ENCODE results near the gene ERF. TPM values are rescaled to one million over a fixed set of nuclear protein-coding genes. Genes with fewer than 3 reads are reported as not detected.
"Not testable (repeated sequence)": the region's sequence is repeated elsewhere in the genome, so short reads cannot be mapped to it uniquely, and the experiment has no call there.

Gene ERF
- total and polyA plus RNA-seq, 10 of the 15 experiments (the other 5 are each of a cell fraction or from before 2014, with no cell fraction given) = 0.02 to 51.8 (median 14.4) TPM

DNA sequence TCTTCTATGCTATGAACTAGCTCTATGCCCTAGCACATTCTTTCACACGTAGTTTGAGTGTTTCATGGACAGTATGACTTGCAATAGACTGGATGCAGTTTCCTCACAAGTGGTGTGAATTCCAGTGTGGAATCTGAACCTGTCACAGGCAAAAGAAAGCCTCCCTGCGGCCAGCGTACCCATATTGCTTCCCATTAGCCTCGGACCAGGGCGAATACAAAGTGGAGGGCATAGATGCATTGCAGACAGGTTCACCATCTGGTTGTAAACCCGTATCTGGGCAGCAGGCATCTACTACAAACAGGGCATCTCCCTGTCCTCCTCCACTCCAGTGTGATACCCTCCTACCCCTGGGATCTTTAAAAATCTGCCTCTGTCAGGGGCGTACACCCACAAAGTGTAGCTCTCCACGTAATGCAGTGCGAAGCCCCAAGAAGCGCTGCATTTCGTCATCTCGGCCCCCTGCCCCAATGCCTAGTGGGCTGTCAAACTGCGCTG, 12.8 kb upstream of the ERF start (continued):
- no peak for TF ChIP-seq TAF1 (IDR thresholded peaks at IDR 0.05; ENCODE audit: borderline replicate concordance, low read depth, low read length)
- TF ChIP-seq RFX5 (IDR thresholded peaks at IDR 0.05; ENCODE audit: low read depth, low read length) = no peak
- TF ChIP-seq POLR2AphosphoS5 (IDR thresholded peaks at IDR 0.05; ENCODE audit: low read length) = no peak
- no peak for TF ChIP-seq STAT1 (conservative IDR thresholded peaks at IDR 0.05)
- no peak for TF ChIP-seq ZBED1 (IDR thresholded peaks at IDR 0.05; ENCODE audit: borderline replicate concordance)

DNA sequence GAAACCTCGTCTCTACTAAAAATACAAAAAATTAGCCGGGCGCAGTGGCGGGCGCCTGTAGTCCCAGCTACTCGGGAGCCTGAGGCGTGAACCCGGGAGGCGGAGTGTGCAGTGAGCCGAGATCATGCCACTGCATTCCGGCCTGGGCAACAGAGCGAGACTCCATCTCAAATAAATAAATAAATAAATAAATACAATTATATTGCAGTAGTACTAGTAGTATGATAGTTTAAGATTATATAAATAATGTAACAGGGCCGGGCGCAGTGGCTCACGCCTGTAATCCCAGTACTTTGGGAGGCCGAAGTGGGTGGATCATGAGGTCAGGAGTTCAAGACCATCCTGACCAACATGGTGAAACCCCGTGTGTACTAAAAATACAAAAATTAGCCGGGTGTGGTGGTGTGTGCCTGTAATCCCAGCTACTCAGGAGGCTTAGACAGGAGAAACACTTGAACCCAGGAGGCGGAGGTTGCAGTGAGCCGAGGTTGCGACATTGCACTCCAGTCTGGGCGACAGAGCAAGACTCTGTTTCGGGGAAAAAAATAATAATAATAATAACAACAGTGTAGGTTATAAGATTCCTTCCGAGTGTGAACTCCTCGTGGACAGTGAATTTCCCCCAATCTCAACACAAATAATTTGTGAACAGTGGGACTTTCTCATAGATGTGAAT, 12.1 kb upstream of the ERF start:
- Histone ChIP-seq H3K4me3 (0 out of 2 replicates have a peak overlapping the region, but pooled peaks have one; percentile 63), H3K4me1 (ENCODE audit: control insufficient read depth, insufficient read depth, low read length) (peaks cover 15% of the 10 kb centered on the region), H2AFZ (ENCODE audit: control insufficient read depth, low read depth, low read length) (peak overlapping the region; percentile 95), H3K4me2 (ENCODE audit: control insufficient read depth, insufficient read depth) (peak overlapping the region; percentile 94; the same call in 1 of the 2 replicates), H3K79me2 (ENCODE audit: control insufficient read depth, insufficient read depth, low read length) (peaks cover 26% of the 10 kb centered on the region)
- DNase-seq (ENCODE audit: low read depth, low spot score); H3K36me3 ChIP-seq (ENCODE audit: control insufficient read depth in 2 of 2, insufficient read depth in 2 of 2, low read length in 1 of 2); H3K27ac ChIP-seq (ENCODE audit: control insufficient read depth, insufficient read depth); BruUV-seq (replicated peaks); H3K9me3 ChIP-seq (replicated peaks; ENCODE audit: control insufficient read depth, insufficient read depth, low read length); FAIRE-seq; intact Hi-C loops (cut with micrococcal nuclease; ENCODE audit: unreplicated experiment); ATAC-seq; H4K20me1 ChIP-seq (ENCODE audit: control insufficient read depth, insufficient read depth); H3K27me3 ChIP-seq (replicated peaks in 1 of 2; ENCODE audit: control insufficient read depth in 2 of 2, insufficient read depth in 2 of 2, low read length in 1 of 2); H3K9ac ChIP-seq (ENCODE audit: control insufficient read depth, insufficient read depth, low read length); in situ Hi-C loops (cut with MboI): not testable (repeated sequence)
- 80% methylated on average over 25 of the region's 25 CpGs for WGBS (ENCODE audit: insufficient coverage, insufficient replicate concordance, low lambda C conversion rate, missing lambda C conversion rate)
- ChIA-PET RAD21 (ENCODE audit: unreplicated experiment) (interaction anchor here (1.0 kb wide), 1 partner anchor 13 kb away, joined by 3 read pairs; no protein-coding TSS in a partner anchor), POLR2A (interaction anchor here (0.6 to 1.2 kb wide), 3 partner anchors 10 to 65 kb away, joined by 3 to 6 read pairs (median 3); partner anchors contain the start of gene GSK3A), SMC1A (ENCODE audit: uncharacterized antibody, unreplicated experiment) (interaction anchor here (1.2 kb wide), 1 partner anchor 24 kb away, joined by 3 read pairs; no protein-coding TSS in a partner anchor), CTCF (interaction anchor here (1.4 kb wide), 1 partner anchor 23 kb away, joined by 3 read pairs; no protein-coding TSS in a partner anchor)

DNA sequence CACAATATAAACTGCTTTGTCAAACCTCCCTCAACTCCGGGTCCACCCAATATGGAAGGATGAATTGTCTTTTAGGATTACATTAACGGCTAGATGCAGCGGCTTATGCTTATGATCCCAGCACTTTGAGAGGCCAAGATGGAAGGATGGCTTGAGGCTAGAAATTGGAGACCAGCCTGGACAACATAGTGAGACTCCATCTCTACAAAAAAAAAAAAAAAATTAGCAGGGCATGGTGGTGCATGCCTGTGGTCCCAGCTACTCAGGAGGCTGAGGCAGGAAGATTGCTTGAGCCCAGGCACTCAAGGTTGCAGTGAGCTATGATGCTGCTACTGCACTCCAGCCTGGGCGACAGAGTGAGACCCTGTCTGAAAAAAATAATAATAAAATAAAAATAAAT, 11.2 kb upstream of the ERF start:
- FAIRE-seq; H2AFZ ChIP-seq (ENCODE audit: control insufficient read depth, low read depth, low read length); H3K9ac ChIP-seq (ENCODE audit: control insufficient read depth, insufficient read depth, low read length); H3K4me2 ChIP-seq (ENCODE audit: control insufficient read depth, insufficient read depth); intact Hi-C loops (cut with micrococcal nuclease; ENCODE audit: unreplicated experiment); RAD21 ChIA-PET (ENCODE audit: unreplicated experiment); H3K27me3 ChIP-seq (replicated peaks in 1 of 2; ENCODE audit: control insufficient read depth in 2 of 2, insufficient read depth in 2 of 2, low read length in 1 of 2); H3K36me3 ChIP-seq (ENCODE audit: control insufficient read depth in 2 of 2, insufficient read depth in 2 of 2, low read length in 1 of 2); ATAC-seq; BruUV-seq (replicated peaks); H4K20me1 ChIP-seq (ENCODE audit: control insufficient read depth, insufficient read depth); SMC1A ChIA-PET (ENCODE audit: uncharacterized antibody, unreplicated experiment); in situ Hi-C loops (cut with MboI); POLR2A ChIA-PET; DNase-seq (ENCODE audit: low read depth, low spot score); H3K9me3 ChIP-seq (replicated peaks; ENCODE audit: control insufficient read depth, insufficient read depth, low read length); H3K4me3 ChIP-seq; H3K27ac ChIP-seq (ENCODE audit: control insufficient read depth, insufficient read depth): not testable (repeated sequence)
- Histone ChIP-seq H3K4me1 (ENCODE audit: control insufficient read depth, insufficient read depth, low read length) (peaks cover 13% of the 10 kb centered on the region), H3K79me2 (ENCODE audit: control insufficient read depth, insufficient read depth, low read length) (peaks cover 18% of the 10 kb centered on the region)
- CTCF ChIA-PET = interaction anchor here (0.7 to 1.1 kb wide), 2 partner anchors 21 to 393 kb away, joined by 4 to 5 read pairs; no protein-coding TSS in a partner anchor
- 72% methylated on average over 4 of the region's 4 CpGs for WGBS (ENCODE audit: insufficient coverage, insufficient replicate concordance, low lambda C conversion rate, missing lambda C conversion rate)
